Stimulated activated CD4-positive, alpha-beta T cell treated with anti-CD3 and anti-CD28 coated beads, TNF-alpha, amount 100 ng/mL, for 1 hour (primary cell): ENCODE data around the gene BCAR3.
"Not testable (repeated sequence)": the region's sequence is repeated elsewhere in the genome, so short reads cannot be mapped to it uniquely, and the experiment has no call there.

Experiments used
- DNase-seq, 3 donors: peaks; one replicate each; pipeline ENCODE4 v3.0.0-alpha.2; 2020; ENCODE audit warnings: low read depth in 3 of 3, low spot score in 1 of 3

BCAR3 gene

GRCh38 chr1:93553886-93554490 is 127.6 kb downstream of the BCAR3 start:
- DNase-seq, result not testable (repeated sequence)

GRCh38 chr1:93552741-93553455 is 128.7 kb downstream of the BCAR3 start:
- no peak for DNase-seq

GRCh38 chr1:93549811-93550210 is 131.8 kb downstream of the BCAR3 start:
- DNase-seq, result no peak

- DNase-seq, result no peak
Measured at GRCh38 chr1:93549131-93549530, 132.5 kb downstream of the BCAR3 start.

DNA sequence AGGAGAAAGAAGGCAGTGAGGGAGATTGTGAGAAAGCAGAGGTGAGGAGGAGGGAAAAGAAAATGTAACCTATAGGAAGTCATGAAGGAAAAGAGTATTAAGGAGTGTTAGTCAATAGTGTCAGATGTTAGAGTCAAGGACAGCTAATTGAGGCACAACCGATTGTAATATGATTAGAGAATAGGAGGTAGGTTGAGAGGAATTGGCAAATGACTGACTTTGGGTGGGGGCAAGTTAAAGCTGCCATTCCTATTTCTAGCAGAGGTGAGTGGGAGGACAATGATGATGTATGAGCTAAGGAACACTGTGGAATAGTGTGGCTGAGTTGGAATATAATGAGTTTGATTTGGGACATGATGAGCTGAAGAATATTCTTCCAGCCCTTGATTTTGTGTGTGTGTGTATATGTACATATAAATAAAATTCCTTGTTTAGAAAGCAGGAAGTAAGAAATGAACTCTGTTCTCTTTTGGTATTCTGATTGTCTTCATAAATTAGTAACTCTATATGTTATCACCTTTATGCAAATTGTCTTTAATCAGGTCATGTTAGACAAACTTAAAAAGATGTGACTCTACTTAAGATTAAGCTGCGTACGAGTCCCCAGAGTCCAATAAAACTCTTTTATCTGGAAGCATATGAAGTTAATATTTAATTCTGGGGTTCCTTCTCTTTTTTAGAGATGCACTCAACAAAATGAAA is 135.3 kb downstream of the BCAR3 start:
- no peak for DNase-seq

DNA sequence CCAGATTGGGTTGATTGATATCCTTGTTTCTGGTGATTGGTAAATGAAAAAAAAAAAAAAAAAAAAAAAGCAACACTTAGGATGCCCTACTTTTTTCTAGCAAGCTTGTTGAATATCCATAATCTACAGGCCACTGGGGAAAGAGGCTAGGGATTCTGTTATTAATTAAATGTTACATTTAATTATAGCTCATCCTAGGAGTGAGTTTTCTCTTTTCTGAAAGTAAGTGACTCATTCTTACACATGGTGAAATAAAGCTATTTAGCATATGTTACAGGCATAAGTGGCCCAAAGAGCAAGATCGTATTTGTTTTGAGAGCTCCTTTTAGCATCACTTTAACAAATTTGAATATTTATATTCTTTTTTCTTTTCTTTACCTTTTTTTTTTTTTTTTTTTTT is 139.2 kb downstream of the BCAR3 start:
- DNase-seq, result no peak

GRCh38 chr1:93541045-93541444 is 140.6 kb downstream of the BCAR3 start:
- DNase-seq, result no peak

- DNase-seq, result no peak
Measured at GRCh38 chr1:93537924-93538323, 143.7 kb downstream of the BCAR3 start.

DNA sequence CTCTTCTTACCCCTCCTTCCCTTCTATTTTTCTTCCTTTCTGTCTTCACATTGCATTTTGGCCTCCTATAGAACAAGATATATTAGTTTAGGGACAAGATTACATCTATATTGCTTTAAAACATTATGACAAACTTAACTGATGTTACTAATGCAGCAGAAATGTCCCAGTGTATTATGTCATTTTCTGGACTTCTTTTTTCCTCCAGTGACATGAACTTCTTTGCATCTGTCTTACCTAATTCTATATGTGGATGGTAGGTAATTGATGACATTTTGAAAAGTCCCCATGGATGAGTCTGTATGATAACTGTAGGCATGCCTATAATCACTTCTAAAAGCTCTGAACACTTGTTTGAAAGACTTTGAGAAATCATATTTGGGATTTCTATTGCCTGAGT is 144.2 kb downstream of the BCAR3 start:
- no peak for DNase-seq

DNA sequence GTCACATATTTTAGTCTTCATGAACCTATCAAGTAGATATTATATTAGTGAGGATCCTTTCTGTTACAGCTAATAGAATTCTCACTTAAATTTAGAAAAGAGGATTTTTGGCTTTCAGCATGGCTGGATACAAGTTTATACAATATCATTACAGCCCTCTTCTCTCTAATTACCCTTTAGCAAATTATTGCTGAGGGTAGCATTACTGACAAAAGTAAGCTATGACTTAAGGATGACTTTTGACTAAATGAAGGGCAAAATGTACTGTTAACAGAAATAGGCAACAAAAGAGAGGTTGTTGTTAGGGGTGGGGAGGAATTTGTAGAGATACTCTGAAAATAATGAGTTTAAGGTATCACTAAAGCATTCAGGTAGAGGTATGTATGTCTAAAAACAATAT is 148.0 kb downstream of the BCAR3 start:
- DNase-seq, result no peak

DNA sequence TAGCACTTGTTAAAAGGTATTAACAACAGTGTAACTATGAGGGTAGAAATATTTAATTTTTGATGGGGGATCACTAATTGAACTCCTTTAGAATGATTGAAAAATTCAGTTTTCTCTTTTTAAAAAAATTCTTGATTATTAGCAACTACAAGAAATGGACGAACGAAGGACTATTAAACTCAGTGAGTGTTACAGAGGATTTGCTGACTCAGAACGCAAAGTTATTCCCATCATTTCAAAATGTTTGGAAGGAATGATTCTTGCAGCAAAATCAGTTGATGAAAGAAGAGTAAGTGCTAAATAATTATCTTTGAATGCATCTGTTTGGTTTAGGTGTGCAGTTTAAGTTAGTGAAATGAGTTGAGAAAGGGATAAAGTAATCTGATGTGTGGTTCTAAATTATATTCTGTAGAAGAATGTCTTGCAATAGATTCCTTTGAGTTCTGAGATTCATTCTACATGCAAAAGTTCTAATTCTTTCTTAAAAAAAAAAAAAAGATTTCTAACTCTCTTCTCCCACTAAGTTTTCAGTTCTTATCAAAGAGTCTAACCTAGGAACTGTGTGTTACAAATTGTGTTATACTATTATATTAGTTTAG is 148.8 kb downstream of the BCAR3 start:
- no peak for DNase-seq

DNA sequence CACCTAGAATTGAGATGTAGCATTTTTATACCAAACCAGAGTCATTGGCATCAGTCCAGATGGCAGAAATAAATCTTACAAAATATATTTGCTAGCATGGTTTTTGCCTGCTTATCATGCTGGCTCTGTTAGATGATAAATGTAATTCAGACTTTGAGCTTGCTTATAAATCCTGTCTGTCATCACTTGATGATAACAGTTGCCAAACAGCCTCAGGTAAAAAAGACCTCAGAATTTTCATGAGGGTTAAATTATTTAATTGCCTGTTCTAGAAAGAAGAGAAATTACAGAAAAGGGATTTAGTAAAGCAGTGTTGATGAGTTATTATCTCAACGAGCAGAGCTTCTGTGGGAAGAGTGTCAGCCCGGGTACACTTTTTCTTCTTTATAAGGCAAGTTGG is 150.4 kb downstream of the BCAR3 start:
- no peak for DNase-seq

DNA sequence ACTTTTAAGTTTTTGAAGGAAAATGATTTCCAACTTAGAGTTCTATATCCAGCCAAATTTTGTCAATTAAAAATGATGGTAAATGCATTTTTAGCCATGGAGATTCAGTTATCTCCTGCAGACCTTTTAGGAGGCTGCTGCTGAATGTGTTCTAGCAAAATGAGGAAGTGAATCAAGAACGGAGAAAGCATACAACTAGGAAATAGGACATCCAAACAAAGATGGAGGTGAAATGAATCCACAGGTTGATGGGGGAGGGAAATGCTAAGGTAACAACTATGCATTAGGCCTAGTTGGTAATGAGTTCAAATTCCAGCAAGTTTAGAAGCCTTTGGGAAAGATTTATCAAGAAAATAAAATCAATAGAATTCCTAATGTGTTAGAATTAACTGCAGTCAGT is 153.2 kb downstream of the BCAR3 start:
- DNase-seq, result no peak

DNA sequence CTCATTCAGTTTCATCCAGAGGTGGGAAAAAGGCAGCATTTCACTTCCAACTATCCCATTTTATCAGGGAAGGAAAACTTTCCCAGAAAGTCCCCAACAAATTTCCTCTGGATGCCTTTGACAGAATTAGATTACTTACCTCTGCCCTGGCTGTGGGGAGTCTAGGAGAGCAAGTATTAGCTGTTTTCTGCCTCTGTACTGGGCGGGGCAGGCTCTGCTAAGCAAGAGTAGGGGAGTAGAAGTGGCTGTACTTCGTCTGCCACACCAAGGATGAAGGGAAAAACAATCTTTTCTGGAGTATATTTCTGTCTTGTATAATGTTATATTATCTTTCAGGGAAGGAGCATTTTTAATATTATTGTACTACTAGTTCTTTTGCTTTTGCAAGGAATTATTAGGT is 155.2 kb downstream of the BCAR3 start:
- no peak for DNase-seq

- no peak for DNase-seq
Measured at GRCh38 chr1:93525431-93525830, 156.2 kb downstream of the BCAR3 start.

DNA sequence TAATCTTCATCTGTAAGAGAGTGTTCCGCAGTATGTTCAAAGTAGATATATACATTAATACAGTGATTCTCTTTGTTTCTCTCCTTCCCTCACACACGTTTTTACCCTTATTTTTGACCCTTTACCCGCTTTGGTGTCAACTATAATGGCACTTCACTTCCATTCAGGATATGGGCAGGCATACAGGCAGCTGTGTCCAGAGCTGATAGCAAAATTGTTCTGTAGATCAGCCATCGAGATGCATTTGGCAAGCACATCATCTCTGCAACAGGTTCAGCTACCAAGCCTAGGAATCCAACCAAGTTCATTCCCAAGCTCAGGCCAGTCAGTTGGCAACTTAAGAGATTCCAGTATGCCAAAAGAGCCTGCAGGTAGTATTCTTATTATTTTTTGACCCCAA is 158.9 kb downstream of the BCAR3 start:
- DNase-seq, result no peak

DNA sequence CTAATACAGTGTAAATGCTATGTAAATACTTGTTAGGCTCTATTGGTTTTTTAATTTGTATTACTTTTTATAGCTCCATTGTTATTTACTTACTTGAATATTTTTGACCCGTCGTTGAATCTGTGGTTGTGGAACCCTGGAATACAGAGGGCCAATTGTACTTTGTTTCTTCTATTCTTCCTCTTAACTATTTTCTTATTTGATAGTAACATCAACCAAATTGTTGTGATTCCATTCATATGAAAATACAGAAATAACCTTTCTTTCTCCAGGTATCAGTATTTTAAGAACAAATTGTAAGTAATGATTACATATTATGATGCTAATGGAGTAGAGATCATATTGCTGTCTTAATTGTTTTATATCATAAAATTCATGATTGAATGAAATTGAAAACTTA is 160.0 kb downstream of the BCAR3 start:
- no peak for DNase-seq

DNA sequence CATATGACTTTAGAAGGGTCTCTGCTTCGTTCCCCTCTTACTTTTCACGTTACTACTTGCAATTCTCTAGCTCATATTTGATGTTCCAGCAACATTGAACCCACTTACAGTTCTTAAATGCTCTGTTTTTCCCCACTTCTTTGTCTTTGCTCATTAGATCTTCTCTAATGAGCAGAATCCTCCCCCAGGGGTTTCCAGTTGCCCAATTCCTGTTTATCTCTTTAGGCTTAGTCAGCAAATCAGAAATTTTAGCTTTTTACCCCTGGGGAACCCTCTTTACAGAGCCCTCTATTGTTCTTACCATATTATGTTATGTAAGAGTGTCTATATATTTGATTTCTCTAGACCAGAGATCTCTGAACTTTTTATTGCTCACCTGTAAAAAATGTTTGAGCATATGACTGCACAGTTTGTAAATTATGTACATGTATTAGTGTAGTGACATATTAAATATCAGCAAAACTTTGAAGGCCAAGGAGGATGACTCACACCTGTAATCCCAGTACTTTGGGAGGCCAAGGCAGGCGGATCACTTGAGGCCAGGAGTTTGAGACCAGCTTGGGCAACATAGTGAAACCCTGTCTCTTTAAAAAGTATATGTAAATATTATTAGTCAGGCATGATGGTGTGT is 162.3 kb downstream of the BCAR3 start:
- DNase-seq, result no peak

- DNase-seq, result no peak
Measured at GRCh38 chr1:93518516-93518915, 163.1 kb downstream of the BCAR3 start.

DNA sequence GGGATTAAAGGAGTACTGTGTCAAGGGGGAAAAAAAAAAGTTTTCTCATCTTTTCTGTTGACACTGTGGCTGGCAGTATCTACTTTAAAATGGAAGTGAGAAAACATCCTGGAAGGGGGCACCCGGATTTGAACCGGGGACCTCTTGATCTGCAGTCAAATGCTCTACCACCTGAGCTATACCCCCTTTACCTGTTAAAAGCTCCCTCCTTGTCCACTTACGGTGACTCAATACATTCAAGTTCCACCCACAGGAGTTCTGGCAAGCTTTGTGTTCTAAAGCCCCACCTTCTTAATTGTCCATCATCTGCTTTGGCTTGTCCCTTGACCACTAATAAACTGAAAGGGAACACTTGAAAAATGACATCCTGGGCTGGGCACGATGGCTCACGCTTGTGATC is 165.5 kb downstream of the BCAR3 start:
- no peak for DNase-seq
